Neural cell (in vitro differentiated cells): ENCODE data around the gene ARHGEF11. TPM values are rescaled to one million over a fixed set of nuclear protein-coding genes. Genes with fewer than 3 reads are reported as not detected.

Experiments used
- H2AFZ ChIP-seq: fragments of 200-600, 300-800 bp; sonication (generic), shearing (Covaris generic); 2 replicates; pipeline ENCODE4 v1.6.0; 2014; ENCODE audit warnings: low read depth, mild to moderate bottlenecking, antibody characterized with exemption, low read length, moderate library complexity
- H3F3A ChIP-seq: fragments of 200-600 bp; shearing (Covaris generic); 2 replicates; pipeline ENCODE4 v1.6.1; 2016; ENCODE audit warnings: mild to moderate bottlenecking, moderate library complexity, mixed read lengths, antibody characterized with exemption, low read length; ENCODE audit not compliant: insufficient read depth, poor library complexity, severe bottlenecking
- H3K27ac ChIP-seq: fragments of 200-600, 300-800 bp; sonication (generic), shearing (Covaris generic); 2 replicates; pipeline ENCODE4 v1.5.1; 2014; ENCODE audit warnings: mild to moderate bottlenecking, low read length, moderate library complexity
- H3K27me3 ChIP-seq: fragments of 300-800, 200-600 bp; sonication (generic), shearing (Covaris generic); 2 replicates; pipeline ENCODE4 v1.6.0; 2014; ENCODE audit warnings: mild to moderate bottlenecking, low read depth, low read length, moderate library complexity; ENCODE audit not compliant: insufficient read depth
- H3K36me3 ChIP-seq: fragments of 300-800, 200-600 bp; sonication (generic), shearing (Covaris generic); 2 replicates; pipeline ENCODE4 v1.5.1; 2014; ENCODE audit warnings: mild to moderate bottlenecking, antibody characterized with exemption, low read length, moderate library complexity; ENCODE audit not compliant: insufficient read depth
- H3K4me2 ChIP-seq: fragments of 300-800, 200-600 bp; sonication (generic), shearing (Covaris generic); 2 replicates; pipeline ENCODE4 v1.6.0; 2014; ENCODE audit warnings: mild to moderate bottlenecking, low read length
- H3K4me3 ChIP-seq: fragments of 300-800, 200-600 bp; sonication (generic), shearing (Covaris generic); 2 replicates; pipeline ENCODE4 v1.5.1; 2014; ENCODE audit warnings: mild to moderate bottlenecking, low read length, moderate library complexity
- H3K79me2 ChIP-seq: fragments of 200-600 bp; shearing (Covaris generic); replicated peaks from 2 replicates; pipeline ENCODE4 v1.6.0; 2014; ENCODE audit warnings: mild to moderate bottlenecking, low read length, moderate library complexity; ENCODE audit not compliant: insufficient read depth
- H3K9ac ChIP-seq: fragments of 300-800, 200-600 bp; sonication (generic), shearing (Covaris generic); 2 replicates; pipeline ENCODE4 v1.6.1; 2016; ENCODE audit warnings: mild to moderate bottlenecking, low read length, mixed read lengths
- H3K9me2 ChIP-seq: fragments of 200-600 bp; shearing (Covaris generic); 2 replicates; pipeline ENCODE4 v1.6.1; 2016; ENCODE audit warnings: mild to moderate bottlenecking, low read length, mixed read lengths; ENCODE audit not compliant: insufficient read depth
- H3K9me3 ChIP-seq: fragments of 200-600, 300-800 bp; sonication (generic), shearing (Covaris generic); 2 replicates; pipeline ENCODE4 v1.6.1; 2016; ENCODE audit warnings: mild to moderate bottlenecking, mixed run types, low read length, moderate library complexity, mixed read lengths
- H4K20me1 ChIP-seq: fragments of 200-600 bp; shearing (Covaris generic); 2 replicates; pipeline ENCODE4 v1.6.1; 2016; ENCODE audit warnings: mild to moderate bottlenecking, mixed run types; ENCODE audit not compliant: insufficient read depth
- CTCF ChIP-seq: fragments of 450-650 bp; IDR thresholded peaks from 2 replicates; pipeline ENCODE4 v1.5.1; 2014; ENCODE audit warnings: antibody characterized with exemption, mild to moderate bottlenecking, moderate library complexity; ENCODE audit not compliant: poor library complexity, severe bottlenecking
- EP300 ChIP-seq: fragments of 450-650 bp; conservative IDR thresholded peaks from 2 replicates; pipeline ENCODE4 v1.6.1; 2014; ENCODE audit warnings: antibody characterized with exemption, mild to moderate bottlenecking, moderate library complexity; ENCODE audit not compliant: poor library complexity, severe bottlenecking
- EZH2 ChIP-seq: fragments of 200-600, 300-800 bp; shearing (Covaris generic), sonication (generic); IDR thresholded peaks from 2 replicates; pipeline ENCODE4 v1.6.1; 2014; ENCODE audit warnings: antibody characterized with exemption, low read length, borderline replicate concordance, mild to moderate bottlenecking; ENCODE audit not compliant: insufficient read depth, poor library complexity, severe bottlenecking
- MXI1 ChIP-seq: fragments of 450-650 bp; conservative IDR thresholded peaks from 2 replicates; pipeline ENCODE4 v1.6.1; 2014; ENCODE audit warnings: antibody characterized with exemption, mild to moderate bottlenecking; ENCODE audit not compliant: poor library complexity, severe bottlenecking
- POLR2AphosphoS5 ChIP-seq: IDR thresholded peaks from 2 replicates; pipeline ENCODE4 v1.6.1; 2012
- RAD21 ChIP-seq: fragments of 450-650 bp; conservative IDR thresholded peaks from 2 replicates; pipeline ENCODE4 v1.6.1; 2014; ENCODE audit warnings: antibody characterized with exemption, mild to moderate bottlenecking, moderate library complexity
- SMC3 ChIP-seq: fragments of 450-650 bp; conservative IDR thresholded peaks from 2 replicates; pipeline ENCODE4 v1.6.1; 2014; ENCODE audit warnings: antibody characterized with exemption, mild to moderate bottlenecking, moderate library complexity; ENCODE audit not compliant: poor library complexity
- TAF1 ChIP-seq: IDR thresholded peaks from 2 replicates; pipeline ENCODE4 v1.6.1; 2012; ENCODE audit warnings: low read depth
- polyA plus RNA-seq: library from polyadenylated mRNA; depleted of rRNA; stranded (reverse); fragments of >200 nt; gene quantifications from 2 replicates; pipeline ENCODE4 v1.2.3, GENCODE V29; 2014
- TF ChIP-seq, protein P1 (sequence below): IDR thresholded peaks from 2 replicates; pipeline ENCODE4 v1.6.1; 2012; ENCODE audit warnings: borderline replicate concordance

Gene ARHGEF11
- polyA plus RNA-seq, 1 donor from 2014 or later = 33.2 TPM

- no peak overlapping the region for H3K9ac ChIP-seq
- H3K4me3 ChIP-seq = no peak overlapping the region
- H3K79me2 ChIP-seq = peaks cover 10% of the 10 kb centered on the region
- TF ChIP-seq CTCF (no peak), TAF1 (no peak), EZH2 (no peak), POLR2AphosphoS5 (no peak), RAD21 (no peak), EP300 (no peak), SMC3 (no peak), MXI1 (no peak)
- TF ChIP-seq, protein P1, sequence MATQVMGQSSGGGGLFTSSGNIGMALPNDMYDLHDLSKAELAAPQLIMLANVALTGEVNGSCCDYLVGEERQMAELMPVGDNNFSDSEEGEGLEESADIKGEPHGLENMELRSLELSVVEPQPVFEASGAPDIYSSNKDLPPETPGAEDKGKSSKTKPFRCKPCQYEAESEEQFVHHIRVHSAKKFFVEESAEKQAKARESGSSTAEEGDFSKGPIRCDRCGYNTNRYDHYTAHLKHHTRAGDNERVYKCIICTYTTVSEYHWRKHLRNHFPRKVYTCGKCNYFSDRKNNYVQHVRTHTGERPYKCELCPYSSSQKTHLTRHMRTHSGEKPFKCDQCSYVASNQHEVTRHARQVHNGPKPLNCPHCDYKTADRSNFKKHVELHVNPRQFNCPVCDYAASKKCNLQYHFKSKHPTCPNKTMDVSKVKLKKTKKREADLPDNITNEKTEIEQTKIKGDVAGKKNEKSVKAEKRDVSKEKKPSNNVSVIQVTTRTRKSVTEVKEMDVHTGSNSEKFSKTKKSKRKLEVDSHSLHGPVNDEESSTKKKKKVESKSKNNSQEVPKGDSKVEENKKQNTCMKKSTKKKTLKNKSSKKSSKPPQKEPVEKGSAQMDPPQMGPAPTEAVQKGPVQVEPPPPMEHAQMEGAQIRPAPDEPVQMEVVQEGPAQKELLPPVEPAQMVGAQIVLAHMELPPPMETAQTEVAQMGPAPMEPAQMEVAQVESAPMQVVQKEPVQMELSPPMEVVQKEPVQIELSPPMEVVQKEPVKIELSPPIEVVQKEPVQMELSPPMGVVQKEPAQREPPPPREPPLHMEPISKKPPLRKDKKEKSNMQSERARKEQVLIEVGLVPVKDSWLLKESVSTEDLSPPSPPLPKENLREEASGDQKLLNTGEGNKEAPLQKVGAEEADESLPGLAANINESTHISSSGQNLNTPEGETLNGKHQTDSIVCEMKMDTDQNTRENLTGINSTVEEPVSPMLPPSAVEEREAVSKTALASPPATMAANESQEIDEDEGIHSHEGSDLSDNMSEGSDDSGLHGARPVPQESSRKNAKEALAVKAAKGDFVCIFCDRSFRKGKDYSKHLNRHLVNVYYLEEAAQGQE = no peak
- H2AFZ ChIP-seq = no peak overlapping the region
- H3K9me3 ChIP-seq = no peaks in the 10 kb centered on the region
- H3K27ac ChIP-seq = no peak overlapping the region
- H3K27me3 ChIP-seq = no peaks in the 10 kb centered on the region
- no peaks in the 10 kb centered on the region for H3K36me3 ChIP-seq
- no peak overlapping the region for H3K4me2 ChIP-seq
- no peaks in the 10 kb centered on the region for H4K20me1 ChIP-seq
- no peaks in the 10 kb centered on the region for H3K9me2 ChIP-seq
- H3F3A ChIP-seq = no peaks in the 10 kb centered on the region
Observed at GRCh38 chr1:157000686-157001085, 44.9 kb downstream of the ARHGEF11 start.

- Histone ChIP-seq H3K9me2 (no peaks in the 10 kb centered on the region), H3K9ac (no peak overlapping the region), H3F3A (no peaks in the 10 kb centered on the region), H3K36me3 (no peaks in the 10 kb centered on the region), H4K20me1 (no peaks in the 10 kb centered on the region), H3K9me3 (no peaks in the 10 kb centered on the region), H3K27ac (no peak overlapping the region), H3K27me3 (no peaks in the 10 kb centered on the region), H3K79me2 (peaks cover 7% of the 10 kb centered on the region), H2AFZ (no peak overlapping the region), H3K4me3 (no peak overlapping the region), H3K4me2 (no peak overlapping the region)
- TF ChIP-seq SMC3 (no peak), EZH2 (no peak), CTCF (no peak), TAF1 (no peak), POLR2AphosphoS5 (no peak), RAD21 (no peak), MXI1 (no peak), EP300 (no peak)
- TF ChIP-seq, protein P1 = no peak
Observed at GRCh38 chr1:156999596-157000320, 45.8 kb downstream of the ARHGEF11 start.
